Activated CD4-positive, CD25-positive, alpha-beta regulatory T cell treated with anti-CD3 and anti-CD28 coated beads, Interleukin-2, amount 50 U/mL, for 24 hours (primary cell): ENCODE results near the gene TLDC2.
"Not testable (repeated sequence)": the region's sequence is repeated elsewhere in the genome, so short reads cannot be mapped to it uniquely, and the experiment has no call there.

Source experiments
- ATAC-seq, 2 donors: fragments of 150-1000 bp; cut with Tn5 transposase; one replicate each; pipeline ENCODE4 v1.10.0; 2021; ENCODE audit warnings: mild to moderate bottlenecking in 1 of 2, moderate library complexity in 1 of 2

TLDC2 gene

DNA sequence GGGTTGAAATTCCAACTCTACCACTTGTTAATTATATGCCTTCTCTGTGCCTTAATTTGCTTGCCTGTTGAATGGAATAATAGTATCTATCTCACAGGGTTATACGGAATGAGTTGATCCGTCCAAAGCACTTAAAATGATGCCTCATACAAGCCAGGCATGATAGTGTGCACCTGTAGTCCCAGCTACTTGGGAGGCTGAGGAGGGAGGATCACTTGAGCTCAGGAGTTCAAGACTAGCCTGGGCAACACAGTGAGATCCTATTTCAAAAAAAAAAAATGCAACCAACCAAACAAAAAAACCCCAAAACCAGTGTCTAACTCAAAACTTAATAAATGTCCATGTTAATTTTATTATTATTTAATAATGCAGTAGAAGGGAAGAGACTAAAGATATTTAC lies 40.3 kb downstream of the TLDC2 start:
- ATAC-seq, result no peak

GRCh38 chr20:36917240-36917639 lies 41.3 kb downstream of the TLDC2 start:
- no peak for ATAC-seq

DNA sequence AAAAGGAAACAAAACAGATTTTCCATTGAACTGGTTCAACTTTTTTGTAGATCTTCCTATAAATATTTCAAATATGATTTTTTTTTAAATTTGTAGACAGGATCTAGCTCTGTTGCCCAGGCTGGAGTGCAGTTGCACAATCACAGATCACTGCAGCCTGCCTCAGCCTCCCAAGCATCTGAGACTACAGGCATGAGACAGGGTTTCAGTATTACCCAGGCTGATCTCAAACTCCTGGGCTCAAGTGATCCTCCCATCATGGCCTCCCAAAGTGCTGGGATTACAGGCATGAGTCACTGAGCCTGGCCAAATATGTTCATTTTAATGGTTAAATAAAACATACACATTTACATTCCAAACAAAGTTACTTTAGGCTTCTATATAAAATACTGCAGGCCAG lies 42.0 kb downstream of the TLDC2 start:
- ATAC-seq, result no peak

DNA sequence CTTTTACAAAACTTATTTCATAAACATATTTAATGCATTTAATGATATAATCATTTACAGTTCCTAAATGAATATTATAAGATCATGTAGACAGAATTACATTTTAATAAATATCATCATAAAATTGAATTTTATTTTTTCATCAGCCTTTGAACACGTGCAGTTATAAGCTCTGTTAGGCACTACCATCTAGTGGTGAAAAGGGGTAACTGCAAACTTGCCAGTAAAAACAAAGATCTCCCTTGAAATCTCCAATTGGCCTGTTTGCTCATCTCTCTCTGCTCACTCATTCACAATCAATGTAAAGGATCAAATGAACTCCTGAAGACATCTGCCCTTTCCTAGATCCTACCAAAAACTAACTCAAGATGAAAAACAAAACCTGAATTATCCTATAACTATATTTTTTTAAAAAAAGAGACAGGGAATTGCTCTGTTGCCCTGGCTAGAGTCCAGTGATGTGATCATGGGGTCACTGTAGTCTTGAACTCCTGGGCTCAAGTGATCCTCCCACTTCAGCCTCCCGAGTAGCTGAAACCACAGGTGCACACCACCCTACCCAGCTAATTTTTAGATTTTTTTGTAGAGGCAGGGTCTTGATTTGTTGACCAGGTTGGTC lies 43.9 kb downstream of the TLDC2 start:
- ATAC-seq, result peak; percentile 70 to 79

- ATAC-seq, result no peak
These were observed 44.4 kb downstream of the TLDC2 start for GRCh38 chr20:36920334-36920730.

DNA sequence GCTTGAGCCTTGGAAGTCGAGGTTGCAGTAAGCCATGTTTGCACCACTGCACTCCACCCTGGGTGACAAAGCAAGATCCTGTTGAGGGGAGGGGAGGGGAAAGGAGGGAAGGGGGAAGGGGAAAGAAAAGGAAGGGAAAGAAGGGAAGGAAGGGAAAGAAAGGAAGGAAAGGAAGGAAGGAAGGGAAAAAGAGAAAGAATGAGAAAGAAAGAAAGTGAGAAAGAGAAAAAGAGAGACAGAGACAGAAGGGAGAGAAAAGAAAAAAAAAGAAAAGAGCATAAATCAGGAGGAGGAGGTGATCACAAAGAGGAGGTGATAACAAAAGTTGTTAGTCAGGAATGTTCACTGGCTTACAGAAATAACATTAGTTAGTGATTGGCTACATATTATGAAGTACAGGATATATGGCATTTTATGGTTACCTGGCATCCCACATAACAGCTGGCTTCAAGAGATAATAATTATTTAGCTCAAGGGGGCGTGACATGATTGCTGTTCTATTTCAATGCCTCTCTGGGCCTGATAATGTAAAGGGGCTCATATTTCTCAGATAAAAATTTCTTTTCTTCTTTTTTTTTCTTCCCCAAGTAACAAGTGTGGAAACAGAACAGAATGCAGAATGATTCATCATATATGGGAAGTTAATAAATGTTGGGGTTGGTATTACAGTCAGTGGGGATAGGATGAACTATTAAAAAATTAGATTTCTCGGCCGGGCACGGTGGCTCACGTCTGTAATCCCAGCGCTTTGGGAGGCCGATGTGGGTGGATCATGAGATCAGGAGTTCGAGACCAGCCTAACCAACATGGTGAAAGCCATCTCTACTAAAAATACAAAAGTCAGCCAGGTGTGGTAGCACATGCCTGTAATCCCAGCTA lies 48.5 kb downstream of the TLDC2 start:
- no peak for ATAC-seq

GRCh38 chr20:36925234-36925633 lies 49.3 kb downstream of the TLDC2 start:
- ATAC-seq, result no peak

DNA sequence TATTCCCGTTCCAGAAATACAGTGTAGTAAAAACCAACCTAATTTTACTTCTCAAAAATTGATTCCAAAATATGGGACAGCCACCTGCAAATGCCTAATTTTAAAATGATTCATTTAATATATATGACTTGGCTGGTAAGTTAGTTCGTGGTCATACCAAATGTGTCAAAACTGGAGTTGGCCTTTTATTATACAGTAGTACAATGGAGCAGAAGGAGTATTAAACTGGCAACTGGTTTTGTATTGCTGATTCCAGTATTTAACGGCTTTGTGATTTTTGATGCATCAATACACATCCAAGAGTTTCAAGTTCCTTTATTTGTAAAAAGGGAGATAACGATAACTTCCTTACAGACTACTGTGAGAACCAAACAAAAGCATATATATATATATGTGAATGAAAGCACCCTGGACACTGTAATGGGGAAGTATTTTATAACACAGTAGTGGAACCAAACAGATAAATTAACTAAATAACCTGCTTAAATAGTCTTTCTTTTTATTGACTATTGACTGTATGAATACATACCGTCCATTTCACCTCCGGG lies 50.8 kb downstream of the TLDC2 start:
- ATAC-seq, result no peak

- ATAC-seq, result no peak
These were observed 51.8 kb downstream of the TLDC2 start for GRCh38 chr20:36927704-36928103.

DNA sequence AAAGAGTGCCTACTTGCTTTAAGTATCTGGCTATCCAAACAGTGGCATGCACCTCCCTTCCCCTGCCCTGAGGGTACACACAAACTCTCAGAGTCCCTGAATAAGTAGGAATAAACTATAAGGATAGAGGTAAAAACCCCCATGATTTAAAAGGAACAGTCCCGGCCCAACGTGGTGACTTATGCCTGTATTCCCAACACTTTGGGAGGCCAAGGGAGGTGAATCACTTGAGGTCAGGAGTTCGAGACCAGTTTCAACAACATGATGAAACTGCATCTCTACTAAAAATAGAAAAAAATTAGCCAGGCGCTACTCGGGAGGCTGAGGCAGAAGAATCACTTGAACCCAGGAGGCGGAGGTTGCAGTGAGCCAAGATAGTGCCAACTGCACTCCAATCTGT lies 53.4 kb downstream of the TLDC2 start:
- no peak for ATAC-seq

- ATAC-seq, result no peak
These were observed 53.8 kb downstream of the TLDC2 start for GRCh38 chr20:36929691-36930090.

DNA sequence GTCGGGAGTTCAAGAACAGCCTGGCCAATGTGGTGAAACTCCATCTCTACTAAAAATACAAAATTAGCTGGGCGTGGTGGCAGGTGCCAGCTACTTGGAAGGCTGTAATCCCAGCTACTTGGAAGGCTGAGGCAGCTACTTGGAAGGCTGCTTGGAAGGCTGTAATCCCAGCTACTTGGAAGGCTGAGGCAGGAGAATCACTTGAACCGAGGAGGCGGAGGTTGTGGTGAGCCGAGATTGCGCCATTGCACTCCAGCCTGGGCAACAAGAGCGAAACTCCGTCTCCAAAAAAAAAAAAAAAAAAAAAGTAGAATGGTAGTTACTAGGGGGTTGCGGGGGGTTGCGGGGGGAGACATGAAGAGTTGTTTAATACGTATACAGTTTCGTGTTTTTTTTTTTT lies 56.1 kb downstream of the TLDC2 start:
- ATAC-seq, result not testable (repeated sequence)

GRCh38 chr20:36932476-36933426 lies 56.8 kb downstream of the TLDC2 start:
- ATAC-seq, result no peak

- ATAC-seq, result not testable (repeated sequence)
These were observed 57.6 kb downstream of the TLDC2 start for GRCh38 chr20:36933571-36933970.

- no peak for ATAC-seq
These were observed 60.4 kb downstream of the TLDC2 start for GRCh38 chr20:36936341-36936740.

DNA sequence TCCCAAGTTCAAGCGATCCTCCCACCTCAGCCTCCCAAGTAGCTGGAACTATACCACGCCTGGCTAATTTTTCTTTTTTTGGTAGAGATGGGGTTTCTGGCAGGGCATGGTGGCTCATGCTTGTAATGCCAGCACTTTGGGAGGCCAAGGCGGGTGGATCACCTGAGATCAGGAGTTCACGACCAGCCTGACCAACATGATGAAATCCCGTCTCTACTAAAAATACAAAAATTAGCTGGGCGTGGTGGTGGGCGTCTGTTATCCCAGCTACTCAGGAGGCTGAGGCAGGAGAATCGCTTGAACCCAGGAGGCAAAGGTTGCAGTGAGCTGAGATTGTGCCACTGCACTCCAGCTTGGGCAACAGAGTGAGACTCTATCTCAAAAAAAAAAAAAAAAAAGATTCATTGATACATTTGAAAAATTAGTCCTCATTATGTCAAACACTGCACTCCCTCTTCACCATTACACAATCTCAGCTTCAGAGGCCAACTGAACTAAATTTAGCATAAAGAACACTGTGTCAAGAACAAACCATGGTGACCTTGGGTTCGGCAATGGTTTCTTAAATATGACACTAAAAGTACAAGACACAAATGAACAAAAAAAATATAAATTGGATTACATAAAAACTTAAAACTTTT lies 60.9 kb downstream of the TLDC2 start:
- ATAC-seq, result not testable (repeated sequence)

GRCh38 chr20:36937402-36937770 lies 61.4 kb downstream of the TLDC2 start:
- ATAC-seq, result no peak

DNA sequence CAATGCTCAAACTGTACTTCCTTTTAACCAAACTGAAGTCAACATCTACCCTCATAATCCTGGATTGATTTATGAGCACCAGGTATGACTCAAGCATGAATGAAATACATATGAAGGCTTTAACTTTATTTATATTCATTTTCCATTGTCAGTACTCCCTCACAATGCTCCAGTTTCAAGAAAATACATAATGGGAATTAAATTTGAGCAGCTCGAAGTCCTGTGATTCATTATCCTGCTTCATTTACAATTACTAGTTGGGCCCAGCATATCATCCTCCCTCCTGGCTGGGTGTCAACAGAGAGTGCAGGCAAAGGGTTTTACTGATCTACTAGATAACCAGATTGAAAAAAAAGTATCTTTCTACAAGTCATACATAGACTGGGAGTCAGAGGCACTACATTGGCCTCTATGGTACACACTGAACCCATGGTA lies 65.5 kb downstream of the TLDC2 start:
- peak; percentile 74 to 85 for ATAC-seq
